Measurements from ENCODE around the gene DCLRE1B. TPM values are rescaled to one million over a fixed set of nuclear protein-coding genes. Genes with fewer than 3 reads are reported as not detected.
A peak's percentile ranks its signal among the peaks of the same experiment; 100 is the strongest.

DCLRE1B gene
- total and polyA plus RNA-seq, 12 donors, result 1.1 to 6.1 (median 3.8) TPM

- Histone ChIP-seq H3K27ac (peak overlapping the region in 2 of 5 donors; percentile 26 to 30), H3K9me3 (replicated peaks in 1 of 3) (no peaks in the 10 kb centered on the region), H3K36me3 (replicated peaks in 1 of 2) (peaks cover 0 to 9% of the 10 kb centered on the region in 2 donors), H3K27me3 (no peaks in the 10 kb centered on the region), H3K4me1 (replicated peaks in 1 of 2) (peaks cover 0 to 27% of the 10 kb centered on the region in 2 donors), H3K4me3 (no peak overlapping the region)
- intact Hi-C loops (cut with DNase I), result no loop called here
- WGBS, 4 donors, result 48 to 73% (median 61%) methylated on average over 5 to 7 of the region's 7 CpGs
- peak in 4 of 7 donors; percentile 37 to 61 (median 42) for DNase-seq
- TF ChIP-seq, protein P1, sequence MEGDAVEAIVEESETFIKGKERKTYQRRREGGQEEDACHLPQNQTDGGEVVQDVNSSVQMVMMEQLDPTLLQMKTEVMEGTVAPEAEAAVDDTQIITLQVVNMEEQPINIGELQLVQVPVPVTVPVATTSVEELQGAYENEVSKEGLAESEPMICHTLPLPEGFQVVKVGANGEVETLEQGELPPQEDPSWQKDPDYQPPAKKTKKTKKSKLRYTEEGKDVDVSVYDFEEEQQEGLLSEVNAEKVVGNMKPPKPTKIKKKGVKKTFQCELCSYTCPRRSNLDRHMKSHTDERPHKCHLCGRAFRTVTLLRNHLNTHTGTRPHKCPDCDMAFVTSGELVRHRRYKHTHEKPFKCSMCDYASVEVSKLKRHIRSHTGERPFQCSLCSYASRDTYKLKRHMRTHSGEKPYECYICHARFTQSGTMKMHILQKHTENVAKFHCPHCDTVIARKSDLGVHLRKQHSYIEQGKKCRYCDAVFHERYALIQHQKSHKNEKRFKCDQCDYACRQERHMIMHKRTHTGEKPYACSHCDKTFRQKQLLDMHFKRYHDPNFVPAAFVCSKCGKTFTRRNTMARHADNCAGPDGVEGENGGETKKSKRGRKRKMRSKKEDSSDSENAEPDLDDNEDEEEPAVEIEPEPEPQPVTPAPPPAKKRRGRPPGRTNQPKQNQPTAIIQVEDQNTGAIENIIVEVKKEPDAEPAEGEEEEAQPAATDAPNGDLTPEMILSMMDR (IDR thresholded peaks at IDR 0.05), result no peak
- TF ChIP-seq POLR2A (IDR thresholded peaks at IDR 0.05), result no peak
Measured at GRCh38 chr1:113941245-113941559, 36.1 kb downstream of the DCLRE1B start.

GRCh38 chr1:113942527-113942926 is 37.4 kb downstream of the DCLRE1B start:
- Histone ChIP-seq H3K4me3 (no peak overlapping the region), H3K36me3 (replicated peaks in 1 of 2) (peaks cover 0 to 9% of the 10 kb centered on the region in 2 donors), H3K4me1 (replicated peaks in 1 of 2) (peaks cover 11 to 31% of the 10 kb centered on the region in 2 donors), H3K9me3 (replicated peaks in 1 of 3) (no peaks in the 10 kb centered on the region), H3K27ac (no peak overlapping the region), H3K27me3 (no peaks in the 10 kb centered on the region)
- intact Hi-C loops (cut with DNase I), result no loop called here
- TF ChIP-seq, protein P1 (IDR thresholded peaks at IDR 0.05), result no peak
- no peak for TF ChIP-seq POLR2A (IDR thresholded peaks at IDR 0.05)
- no peak for DNase-seq

DNA sequence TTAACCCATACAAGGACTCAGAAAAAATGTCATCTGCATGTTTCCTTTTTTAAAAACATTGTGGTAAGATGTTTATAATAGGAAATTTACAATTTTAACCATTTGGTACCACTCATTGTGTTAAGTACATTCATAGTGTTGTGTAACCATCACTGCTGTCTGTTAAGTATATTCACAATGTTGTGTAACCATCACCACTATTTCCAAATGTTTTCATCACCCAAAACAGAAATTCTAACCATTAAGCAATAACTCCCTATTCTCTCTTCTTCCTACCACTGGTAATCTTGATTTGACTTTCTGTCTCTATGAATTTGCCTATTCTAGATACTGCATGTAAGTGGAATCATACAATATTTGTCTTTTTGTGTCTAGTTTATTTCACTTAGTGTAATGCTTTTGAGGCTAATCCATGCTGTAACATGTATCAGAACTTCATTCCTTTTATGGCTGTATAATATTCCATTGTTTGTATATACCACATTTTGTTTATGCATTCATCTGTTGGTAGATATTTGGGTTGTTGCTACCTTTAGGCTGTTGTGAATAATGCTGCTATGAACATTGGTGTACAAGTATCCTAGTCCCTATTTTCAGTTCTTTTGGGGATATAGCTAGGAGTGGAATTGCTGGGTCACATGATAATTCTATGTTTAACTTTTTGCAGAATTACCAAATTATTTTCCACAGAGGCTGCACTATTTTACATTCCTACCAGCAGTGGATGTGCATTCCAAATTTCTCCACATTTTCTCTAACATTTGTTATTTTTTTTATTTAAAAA is 38.1 kb downstream of the DCLRE1B start:
- Histone ChIP-seq H3K4me1 (replicated peaks in 1 of 2) (peaks cover 18 to 38% of the 10 kb centered on the region in 2 donors), H3K27ac (peak overlapping the region in 1 of 5 donors; percentile 6), H3K27me3 (no peaks in the 10 kb centered on the region), H3K9me3 (replicated peaks in 1 of 3) (no peaks in the 10 kb centered on the region), H3K36me3 (replicated peaks in 1 of 2) (peaks cover 0 to 9% of the 10 kb centered on the region in 2 donors), H3K4me3 (no peak overlapping the region)
- no peak for TF ChIP-seq POLR2A (IDR thresholded peaks at IDR 0.05)
- TF ChIP-seq, protein P1 (IDR thresholded peaks at IDR 0.05), result no peak
- intact Hi-C loops (cut with DNase I), result no loop called here
- DNase-seq, result no peak

DNA sequence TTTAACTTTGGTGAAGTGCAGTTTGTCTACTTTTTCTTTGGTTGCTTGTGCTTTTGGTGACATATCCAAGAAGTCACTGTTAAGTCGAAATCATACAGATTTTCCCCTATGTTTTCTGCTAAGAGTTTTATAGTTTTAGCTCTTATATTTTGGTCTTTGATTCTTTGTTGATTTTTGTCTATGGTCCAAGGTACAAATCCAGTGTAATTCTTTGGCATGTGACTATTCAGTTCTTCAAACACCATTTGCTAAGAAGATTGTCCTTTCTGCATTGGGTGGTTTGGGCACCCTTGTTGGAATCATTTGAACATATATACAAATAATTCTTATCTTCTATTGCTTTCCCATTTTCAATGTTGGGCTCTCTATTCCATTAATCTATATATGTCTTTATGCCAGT is 40.2 kb downstream of the DCLRE1B start:
- Histone ChIP-seq H3K4me3 (no peak overlapping the region), H3K36me3 (replicated peaks in 1 of 2) (peaks cover 0 to 9% of the 10 kb centered on the region in 2 donors), H3K27me3 (no peaks in the 10 kb centered on the region), H3K9me3 (replicated peaks in 1 of 3) (no peaks in the 10 kb centered on the region), H3K27ac (no peak overlapping the region), H3K4me1 (replicated peaks in 1 of 2) (peaks cover 37 to 42% of the 10 kb centered on the region in 2 donors)
- DNase-seq, result no peak
- TF ChIP-seq, protein P1 (IDR thresholded peaks at IDR 0.05), result no peak
- intact Hi-C loops (cut with DNase I), result no loop called here
- 96 to 100% (median 100%) methylated on average over 1 of the region's 1 CpG for WGBS, 4 donors
